HG02588 (cell line): ENCODE results near the gene ANKRD63.

Experiments used
- ATAC-seq: cut with Tn5 transposase; IDR thresholded peaks from one replicate; pipeline ENCODE4 v1.9.1; 2021; ENCODE audit warnings: mild to moderate bottlenecking, moderate library complexity; ENCODE audit not compliant: unreplicated experiment

Gene ANKRD63

DNA sequence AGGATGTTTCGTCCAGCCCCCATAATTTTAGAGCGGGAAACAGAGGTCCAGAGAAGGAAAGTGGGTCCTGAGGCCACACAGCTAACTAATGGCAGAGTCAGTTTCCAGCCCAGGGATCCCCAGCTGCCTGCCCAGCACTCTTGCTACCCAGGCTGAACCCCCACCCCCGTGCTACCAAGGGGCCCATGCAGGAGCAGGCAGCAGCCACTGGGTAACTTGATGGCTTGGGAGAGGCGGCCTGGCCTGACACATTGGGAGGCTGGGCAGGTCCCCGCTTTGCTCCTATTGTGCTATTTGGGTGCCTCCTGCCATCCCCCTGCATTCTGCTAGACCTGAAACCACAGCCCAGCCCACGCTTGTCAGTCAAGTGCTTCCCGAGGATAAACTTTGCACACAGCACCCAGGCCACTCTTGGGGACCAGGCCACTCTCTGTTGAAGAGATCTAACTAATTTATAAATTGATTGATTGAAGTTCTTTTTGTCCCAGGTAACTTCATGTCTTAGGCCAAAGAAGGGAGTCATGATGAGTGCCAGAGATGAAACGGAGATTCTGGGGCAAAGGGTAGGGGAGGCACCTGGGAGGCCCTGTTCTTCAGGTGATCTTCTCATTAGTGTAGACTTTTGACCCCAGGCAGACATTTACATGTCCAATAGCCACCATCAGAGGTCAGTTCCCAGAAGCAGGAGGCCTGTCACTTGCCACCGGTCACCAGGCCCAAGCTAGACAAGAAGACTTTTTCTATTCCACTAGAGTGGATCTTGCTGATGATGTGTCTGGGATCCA, 37.0 kb downstream of the ANKRD63 start:
- ATAC-seq: no peak

DNA sequence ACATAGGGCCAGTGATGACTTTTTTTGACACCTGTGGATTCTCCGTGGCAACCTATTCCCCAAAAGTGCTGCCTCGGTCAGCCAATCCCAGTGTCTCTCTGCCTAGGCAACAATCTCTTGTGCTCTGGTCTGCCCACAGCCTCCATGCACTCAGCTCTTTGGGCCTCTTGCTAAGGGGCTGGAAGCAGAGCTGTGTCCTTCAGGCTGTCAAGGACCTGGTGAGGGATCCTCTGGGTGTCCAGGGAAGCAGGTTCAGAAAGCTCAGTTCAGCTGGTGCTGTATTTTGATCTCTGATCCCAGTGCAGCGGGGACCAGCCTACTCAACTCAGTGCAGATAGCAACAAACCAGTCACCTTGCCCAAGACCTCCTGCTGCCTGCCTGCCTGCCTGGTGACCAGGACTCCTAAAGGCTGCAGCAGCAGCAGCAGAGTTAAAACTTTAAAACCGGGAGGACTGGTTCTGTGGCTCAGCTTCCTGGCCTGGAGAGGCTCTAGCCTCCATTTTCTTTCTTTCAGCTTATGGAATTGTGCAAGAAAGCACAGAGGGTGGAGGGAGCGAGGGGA, 37.8 kb downstream of the ANKRD63 start:
- ATAC-seq: no peak

- no peak for ATAC-seq
Measured at GRCh38 chr15:40243126-40243810, 39.6 kb downstream of the ANKRD63 start.

DNA sequence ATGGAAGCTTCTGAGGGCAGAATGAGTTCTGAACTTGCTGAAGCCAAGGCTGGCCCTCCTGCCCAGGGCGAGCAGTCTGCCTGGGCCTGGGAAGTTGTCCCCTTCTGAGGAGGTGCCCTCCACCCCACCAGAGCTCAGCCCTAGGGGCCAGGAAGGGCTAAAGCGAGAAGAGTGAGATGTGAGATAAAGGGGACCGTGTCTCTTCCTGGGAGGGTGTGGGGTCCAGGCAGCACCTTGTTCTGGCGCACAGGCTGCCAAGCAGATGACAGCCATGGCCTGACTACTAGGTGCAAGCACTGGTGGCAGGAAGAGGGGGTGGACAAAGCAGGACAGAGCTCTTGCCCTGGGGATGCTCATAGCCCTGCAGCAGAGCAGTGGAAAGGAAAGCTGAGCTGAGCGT, 40.3 kb downstream of the ANKRD63 start:
- no peak for ATAC-seq

DNA sequence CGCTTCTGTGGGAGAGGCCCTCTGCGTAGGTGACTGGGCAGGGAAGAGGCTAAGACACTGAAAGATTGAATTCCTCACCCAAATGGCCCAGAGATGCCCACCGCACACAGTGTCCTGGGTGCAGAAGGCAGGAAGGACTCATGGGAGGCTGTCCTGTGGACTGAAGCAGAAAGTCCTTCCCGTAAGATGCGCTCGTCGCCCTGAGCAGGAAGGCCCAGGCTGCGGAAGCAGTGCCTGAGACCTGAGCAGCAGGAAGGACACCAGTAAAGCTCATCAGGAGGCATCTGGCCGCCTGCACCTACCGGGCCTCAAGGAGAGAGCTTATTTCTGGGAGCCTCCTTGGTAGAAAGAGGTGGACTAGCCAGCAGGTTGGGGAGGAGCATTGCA, 40.7 kb downstream of the ANKRD63 start:
- ATAC-seq: no peak

DNA sequence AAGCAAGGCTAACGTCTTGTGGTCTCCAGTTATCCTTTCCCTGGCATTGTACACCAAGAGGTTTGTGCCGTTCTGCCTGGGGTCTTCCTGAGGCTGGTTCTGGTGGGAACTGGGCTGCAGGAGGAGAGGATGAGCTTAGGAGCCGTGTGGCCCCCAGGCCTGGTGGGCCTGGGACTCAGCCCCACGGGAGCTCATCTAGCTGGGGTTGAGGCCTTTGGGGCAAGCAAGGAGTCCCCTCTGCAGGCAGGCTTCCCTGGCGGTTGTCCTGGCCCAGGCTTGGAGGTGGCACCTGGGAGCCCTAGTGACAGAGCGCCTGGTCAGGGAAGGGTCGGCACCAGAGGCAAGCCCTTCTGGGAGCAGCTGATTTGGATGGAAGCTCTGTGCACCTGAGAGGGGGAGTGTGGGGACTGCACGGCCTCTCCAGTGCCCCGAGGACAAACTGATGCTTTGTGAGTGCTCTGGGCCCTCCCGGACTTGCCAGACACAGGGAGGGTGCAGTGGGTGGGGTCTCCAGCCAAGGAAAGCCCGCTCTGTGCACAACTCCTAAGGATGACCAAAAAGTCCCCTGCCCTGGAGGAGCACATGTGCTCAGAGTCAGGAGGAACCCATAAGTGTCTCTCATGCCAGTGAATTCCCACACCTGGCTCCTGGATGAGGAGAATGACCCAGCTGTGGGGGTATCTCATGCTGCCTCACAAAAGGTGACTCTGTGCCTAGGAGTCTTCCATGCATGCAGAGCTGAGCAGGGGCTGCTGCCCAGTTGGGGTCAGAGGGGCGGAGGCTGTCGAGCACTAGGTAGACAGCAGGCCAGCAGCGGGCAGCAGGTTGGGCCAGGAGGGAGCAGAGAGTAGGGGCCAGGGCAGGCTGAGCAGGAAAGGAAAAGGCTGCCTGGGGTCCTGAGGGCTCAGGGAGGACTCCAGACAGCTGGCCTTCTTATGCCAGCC, 41.3 kb downstream of the ANKRD63 start:
- ATAC-seq: no peak

DNA sequence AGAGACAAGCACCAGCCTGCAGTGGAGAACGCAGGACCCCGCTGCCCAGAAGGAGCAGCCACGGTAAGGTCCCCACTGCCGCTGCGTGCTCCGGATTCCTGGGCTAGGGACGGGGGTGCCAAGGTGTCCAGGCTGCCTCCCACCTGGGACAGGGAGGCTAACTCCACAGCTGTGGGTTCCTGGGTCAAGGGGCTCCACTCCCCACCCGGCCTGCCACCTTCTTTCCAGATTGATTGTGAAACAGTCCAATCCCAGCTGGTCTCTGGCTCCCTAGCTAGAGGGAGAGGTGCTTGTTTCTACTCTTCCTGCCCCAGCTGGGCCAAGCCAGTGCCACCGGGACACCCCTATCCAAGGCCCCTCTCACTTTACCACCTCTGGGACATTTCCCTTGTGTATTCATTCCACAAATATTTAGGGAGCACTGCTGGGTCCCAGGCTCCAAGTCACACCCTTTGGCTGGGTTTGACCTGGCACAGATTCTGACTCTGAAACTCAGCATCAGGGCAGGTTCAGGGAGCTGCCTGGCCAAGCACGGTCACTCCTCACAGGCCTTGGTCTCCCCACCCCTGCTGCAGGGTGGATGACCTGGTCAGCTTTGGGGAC, 42.1 kb downstream of the ANKRD63 start:
- no peak for ATAC-seq

DNA sequence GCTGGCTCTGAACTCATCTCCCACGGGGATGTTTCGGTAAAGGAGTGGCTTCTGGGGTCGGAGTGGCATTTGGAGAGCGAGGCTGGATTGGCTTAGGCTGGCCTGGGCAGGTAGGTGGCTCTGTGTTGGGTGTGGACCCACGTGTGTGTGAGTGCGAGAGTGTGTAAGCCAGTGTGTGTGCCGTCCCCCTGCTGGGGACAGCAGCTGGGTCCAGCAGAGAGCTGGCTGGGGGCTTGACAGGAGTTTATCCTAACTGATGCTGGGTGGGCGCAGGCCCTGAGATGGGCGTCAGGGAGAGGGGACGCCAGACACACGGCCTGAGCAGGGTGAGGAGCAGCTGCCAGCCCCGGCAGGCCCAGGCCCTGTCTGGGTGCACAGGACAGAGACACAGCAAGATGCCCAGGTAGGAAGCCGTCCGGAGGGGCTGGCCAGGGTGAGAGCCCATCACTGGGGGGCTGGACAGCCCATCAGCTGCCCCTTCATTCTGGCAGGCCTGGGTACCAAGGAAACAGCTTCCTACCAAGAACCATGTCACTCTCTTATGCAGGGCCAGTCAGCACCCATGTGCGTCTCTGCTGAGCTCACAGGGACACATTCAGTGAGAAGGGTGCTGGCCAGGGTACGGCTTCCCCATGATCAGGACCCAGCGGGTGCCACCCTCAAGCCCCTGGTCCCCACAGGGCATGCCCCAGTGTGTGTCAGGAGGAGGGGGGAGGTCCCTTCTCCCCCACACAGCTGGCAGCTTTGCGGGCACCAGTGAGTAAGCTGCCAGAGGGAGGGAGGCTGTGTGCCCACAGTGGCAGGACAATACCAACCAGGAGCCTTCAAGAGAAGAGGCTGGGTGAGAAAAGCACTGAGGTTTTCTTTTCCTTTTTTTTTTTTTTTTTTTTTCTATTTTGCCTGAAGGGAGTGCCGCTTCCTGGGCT, 42.9 kb downstream of the ANKRD63 start:
- no peak for ATAC-seq

GRCh38 chr15:40239404-40239692, 43.5 kb downstream of the ANKRD63 start:
- ATAC-seq: no peak

DNA sequence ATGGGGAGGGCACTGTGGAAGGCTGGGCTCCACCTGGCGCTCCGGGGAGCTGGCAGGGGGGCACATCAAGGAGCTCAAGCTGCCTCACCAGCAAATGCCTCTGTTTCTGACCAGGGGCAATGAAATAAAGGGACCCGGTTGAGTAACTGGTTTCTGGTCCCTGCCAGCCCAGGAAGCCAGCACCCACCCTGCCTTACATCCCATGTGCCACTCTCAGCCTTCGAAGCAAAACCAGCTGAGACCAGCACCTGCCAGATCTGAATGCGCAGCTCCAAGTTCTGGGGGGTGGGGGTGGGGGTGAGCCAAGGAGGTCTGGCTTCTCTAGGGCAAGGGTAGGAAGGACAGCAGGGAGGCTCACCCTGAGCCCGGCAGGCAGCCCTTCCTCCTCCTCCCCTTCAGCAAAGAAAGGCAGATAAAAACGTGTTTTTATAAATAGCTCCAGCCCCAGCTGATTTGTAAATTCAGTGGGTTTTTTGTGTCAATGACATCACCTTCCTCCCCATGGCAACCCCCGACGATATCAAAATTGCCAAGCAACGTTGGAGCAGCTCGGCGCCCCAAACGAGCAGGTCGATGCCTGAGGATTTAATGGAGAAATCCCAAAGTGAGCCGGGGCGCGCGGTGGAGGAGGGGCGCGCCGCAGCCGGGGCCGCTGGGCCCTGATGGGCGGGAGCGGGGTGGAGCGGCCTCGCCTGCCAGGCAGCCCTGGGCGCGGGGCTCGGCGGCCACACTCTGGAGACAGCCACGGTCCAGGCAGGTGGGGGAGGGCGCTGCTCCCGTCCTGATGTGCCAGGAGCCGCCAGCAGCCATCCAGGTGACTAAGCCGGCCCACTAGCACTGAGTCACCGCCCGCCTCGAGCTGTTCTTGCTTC, 44.1 kb downstream of the ANKRD63 start, which contains the start of gene PAK6:
Gene PAK6, plus strand, starts transcription at position 532 of the 872 bp plus-strand sequence. CDS start 25,723 bp downstream, outside the sequence.
- ATAC-seq: no peak

DNA sequence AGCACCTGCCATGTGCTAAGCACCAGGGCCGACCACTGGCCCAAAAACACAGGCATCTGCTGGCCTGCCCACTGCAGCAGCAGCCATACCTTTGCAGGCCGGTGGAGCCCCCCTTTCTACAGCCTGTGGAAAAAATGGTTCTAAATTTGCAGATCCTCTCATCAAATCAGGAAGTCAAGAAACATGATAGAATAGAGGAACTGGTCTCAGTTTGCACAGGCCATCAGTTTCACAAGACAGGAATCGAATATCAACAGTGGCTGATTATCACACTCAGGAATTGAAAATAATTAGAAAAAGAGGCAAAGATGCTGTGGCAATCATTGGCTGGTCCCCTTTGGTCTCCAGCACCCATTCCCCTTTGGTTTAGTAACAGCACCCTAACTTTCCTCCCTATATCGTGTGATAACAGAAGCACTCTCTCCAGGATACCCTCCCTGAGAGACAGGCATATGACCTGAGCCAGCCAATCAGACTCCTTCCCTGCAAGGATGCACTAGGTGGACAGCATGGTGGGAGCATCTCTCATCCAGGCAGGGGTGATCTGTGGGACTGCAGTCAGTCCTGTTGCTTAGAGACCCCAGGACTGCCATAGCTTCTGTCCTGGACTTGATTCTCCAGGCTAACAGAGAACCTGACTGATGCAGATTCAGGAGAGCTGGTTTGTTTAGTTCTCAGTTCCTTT, 47.5 kb downstream of the ANKRD63 start:
- no peak for ATAC-seq

DNA sequence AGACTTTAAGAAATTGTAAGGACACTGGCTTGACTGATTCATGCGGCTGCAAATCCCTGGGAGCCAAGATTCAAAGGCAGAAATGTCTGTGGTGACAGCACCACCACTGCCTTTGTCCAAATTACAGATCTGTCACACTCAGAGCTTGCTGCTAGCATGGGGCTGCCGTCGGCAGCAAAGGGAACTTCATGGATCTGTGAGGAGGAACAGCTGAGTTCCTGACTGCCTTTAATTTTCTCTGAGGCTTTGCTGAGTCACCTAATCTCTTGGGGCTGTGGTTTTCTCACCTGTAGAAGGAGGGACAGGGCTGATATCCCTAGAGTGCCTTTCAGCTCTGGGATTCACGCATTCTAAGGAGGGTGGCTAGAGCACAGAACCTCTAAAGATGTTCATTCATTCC, 48.1 kb downstream of the ANKRD63 start:
- ATAC-seq: no peak

- ATAC-seq: no peak
Measured at GRCh38 chr15:40233727-40234577, 48.9 kb downstream of the ANKRD63 start.

DNA sequence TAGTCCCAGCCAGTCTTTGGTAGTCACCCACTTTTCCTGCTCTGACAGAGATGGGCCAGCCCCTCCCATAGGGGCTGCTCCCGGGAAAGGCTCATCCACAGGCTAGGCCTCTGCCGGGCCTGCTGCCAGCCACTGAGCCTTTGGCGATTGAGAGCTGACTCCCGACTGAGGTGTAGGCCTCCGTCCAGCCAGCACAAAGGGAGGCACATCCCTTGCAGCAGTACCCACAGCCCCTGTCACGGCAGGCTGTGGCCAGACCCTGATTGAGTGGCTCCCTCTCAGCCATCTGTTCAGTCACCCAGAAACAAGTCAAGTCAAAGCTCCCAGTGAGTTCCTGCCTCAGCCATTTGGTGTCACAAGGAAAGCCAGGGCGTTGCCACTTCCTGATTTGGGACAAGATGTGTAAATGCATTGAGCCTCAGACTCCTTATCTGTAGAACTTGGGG, 50.2 kb downstream of the ANKRD63 start:
- ATAC-seq: no peak
